Peyer's patch (tissue), 4 donors: ENCODE measurements around the gene FILIP1.

ENCODE experiments used
- CTCF ChIP-seq, 6 experiments: fragments of 450-650 bp in 4 of 6; fragments of 200-600 bp in 2 of 6; sonication (generic) in 1 of 6; IDR thresholded peaks; one replicate each; pipeline ENCODE4 v1.5.1; 2017 to 2019; ENCODE audit warnings: antibody characterized with exemption in 6 of 6, mild to moderate bottlenecking in 3 of 6, moderate library complexity in 1 of 6
- POLR2A ChIP-seq, 2 donors: fragments of 450-650 bp; IDR thresholded peaks; one replicate each; pipeline ENCODE4 v1.5.1; 2017; ENCODE audit warnings: antibody characterized with exemption in 2 of 2, mild to moderate bottlenecking in 2 of 2, moderate library complexity in 2 of 2

- no peak for TF ChIP-seq CTCF (IDR thresholded peaks at IDR 0.05)
- TF ChIP-seq POLR2A (IDR thresholded peaks at IDR 0.05) = no peak
These were observed 109.5 kb downstream of the FILIP1 start for GRCh38 chr6:75384116-75384515.
